ENCODE results near the gene CACNG4.

GRCh38 chr17:66951605-66951953, 12.9 kb upstream of the CACNG4 start:
- TF ChIP-seq SP1 (IDR thresholded peaks at IDR 0.05) (no peak), ELF4 (IDR thresholded peaks at IDR 0.05) (no peak), CTBP1 (IDR thresholded peaks at IDR 0.05; ENCODE audit: borderline replicate concordance) (no peak), ARNT (IDR thresholded peaks at IDR 0.05) (no peak), LEF1 (IDR thresholded peaks at IDR 0.05; ENCODE audit: borderline replicate concordance) (no peak), ZNF384 (IDR thresholded peaks at IDR 0.05) (no peak), HDGF (IDR thresholded peaks at IDR 0.05; ENCODE audit: borderline replicate concordance) (no peak), FOXK2 (IDR thresholded peaks at IDR 0.05) (no peak)
